WTC11 (cell line): ENCODE measurements around the gene TBL1X. TPM values are rescaled to one million over a fixed set of nuclear protein-coding genes. Genes with fewer than 3 reads are reported as not detected.

Experiments
- ATAC-seq: fragments of 200-7000 bp; cut with Tn5 transposase; 2 replicates; pipeline ENCODE4 v1.10.0; 2021; ENCODE audit warnings: mild to moderate bottlenecking, moderate library complexity
- CTCF ChIA-PET: fragments of 300-600 bp; sonication (Branson Sonifier 250); formaldehyde crosslinking; loops from one replicate; lab custom pipeline; 2021; ENCODE audit warnings: antibody characterized with exemption; lab: Charles Lee
- POLR2A ChIA-PET: fragments of 350-600 bp; sonication (Branson Sonifier 250); formaldehyde crosslinking; loops from one replicate; lab custom pipeline; 2021; ENCODE audit warnings: antibody characterized with exemption; lab: Charles Lee
- DNase-seq: peaks from one replicate; pipeline ENCODE4 v3.0.0; 2021; ENCODE audit warnings: low spot score
- H3K27ac Mint-ChIP-seq: 2 replicates; pipeline ENCODE4 v1.8.0; 2021; ENCODE audit warnings: mixed read lengths
- H3K27me3 Mint-ChIP-seq: 2 replicates; pipeline ENCODE4 v1.8.0; 2021; ENCODE audit warnings: low read depth, mild to moderate bottlenecking, moderate library complexity, mixed read lengths
- H3K36me3 Mint-ChIP-seq: 2 replicates; pipeline ENCODE4 v1.8.0; 2021; ENCODE audit warnings: mixed read lengths
- H3K4me1 Mint-ChIP-seq: 2 replicates; pipeline ENCODE4 v1.8.0; 2022; ENCODE audit warnings: mixed read lengths
- H3K4me3 Mint-ChIP-seq: 2 replicates; pipeline ENCODE4 v1.8.0; 2021; ENCODE audit warnings: mild to moderate bottlenecking, moderate library complexity, mixed read lengths
- H3K9me3 Mint-ChIP-seq: 2 replicates; pipeline ENCODE4 v1.8.0; 2021; ENCODE audit warnings: mixed read lengths
- E2F1 ChIP-seq: sonication (generic); formaldehyde crosslinking; IDR thresholded peaks from 2 replicates; pipeline ENCODE4 v1.8.0; 2022; ENCODE audit warnings: mild to moderate bottlenecking, missing genetic modification reagents
- EMX1 ChIP-seq: fragments of 250-450 bp; sonication (Bioruptor Pico); IDR thresholded peaks from 2 replicates; pipeline ENCODE4 v1.8.0; 2021; ENCODE audit warnings: mild to moderate bottlenecking
- ERG ChIP-seq: fragments of 250-450 bp; sonication (Bioruptor Pico); IDR thresholded peaks from 2 replicates; pipeline ENCODE4 v1.8.0; 2021; ENCODE audit warnings: mild to moderate bottlenecking
- GABPB1 ChIP-seq: sonication (generic); formaldehyde crosslinking; IDR thresholded peaks from 2 replicates; pipeline ENCODE4 v1.8.1; 2023; ENCODE audit warnings: mild to moderate bottlenecking, missing genetic modification reagents
- HMGXB4 ChIP-seq: sonication (generic); formaldehyde crosslinking; IDR thresholded peaks from 2 replicates; pipeline ENCODE4 v1.8.1; 2023; ENCODE audit warnings: mild to moderate bottlenecking, moderate library complexity, missing genetic modification reagents
- JUN ChIP-seq: sonication (generic); formaldehyde crosslinking; IDR thresholded peaks from 2 replicates; pipeline ENCODE4 v1.8.0; 2023; ENCODE audit warnings: mild to moderate bottlenecking, missing genetic modification reagents
- MAX ChIP-seq: sonication (generic); formaldehyde crosslinking; IDR thresholded peaks from 2 replicates; pipeline ENCODE4 v1.8.0; 2022; ENCODE audit warnings: mild to moderate bottlenecking, missing genetic modification reagents
- MXD4 ChIP-seq: fragments of 250-450 bp; sonication (Bioruptor Pico); IDR thresholded peaks from 2 replicates; pipeline ENCODE4 v1.8.0; 2021; ENCODE audit warnings: mild to moderate bottlenecking, moderate library complexity, borderline replicate concordance
- NR2C2 ChIP-seq: sonication (generic); formaldehyde crosslinking; IDR thresholded peaks from 2 replicates; pipeline ENCODE4 v1.8.0; 2022; ENCODE audit warnings: mild to moderate bottlenecking, missing genetic modification reagents
- OVOL2 ChIP-seq: fragments of 250-450 bp; sonication (Bioruptor Pico); IDR thresholded peaks from 2 replicates; pipeline ENCODE4 v1.9.0; 2021; ENCODE audit warnings: mild to moderate bottlenecking, borderline replicate concordance
- RORB ChIP-seq: fragments of 250-450 bp; sonication (Bioruptor Pico); IDR thresholded peaks from 2 replicates; pipeline ENCODE4 v1.9.0; 2021; ENCODE audit warnings: mild to moderate bottlenecking
- SOX15 ChIP-seq: fragments of 250-450 bp; sonication (Bioruptor Pico); IDR thresholded peaks from 2 replicates; pipeline ENCODE4 v1.9.0; 2021; ENCODE audit warnings: mild to moderate bottlenecking
- STAT6 ChIP-seq: sonication (generic); formaldehyde crosslinking; conservative IDR thresholded peaks from 2 replicates; pipeline ENCODE4 v1.8.1; 2023; ENCODE audit warnings: mild to moderate bottlenecking, low read depth, missing genetic modification reagents, moderate library complexity
- TCF7 ChIP-seq: sonication (generic); formaldehyde crosslinking; IDR thresholded peaks from 2 replicates; pipeline ENCODE4 v1.8.0; 2022; ENCODE audit warnings: mild to moderate bottlenecking, low read depth, missing genetic modification reagents, moderate library complexity
- ZBTB43 ChIP-seq: sonication (generic); formaldehyde crosslinking; IDR thresholded peaks from 2 replicates; pipeline ENCODE4 v1.8.1; 2023; ENCODE audit warnings: mild to moderate bottlenecking, missing genetic modification reagents
- ZMAT4 ChIP-seq: fragments of 250-450 bp; sonication (Bioruptor Pico); IDR thresholded peaks from 2 replicates; pipeline ENCODE4 v1.9.0; 2021; ENCODE audit warnings: mild to moderate bottlenecking
- ZNF121 ChIP-seq: sonication (generic); formaldehyde crosslinking; IDR thresholded peaks from 2 replicates; pipeline ENCODE4 v1.8.0; 2023; ENCODE audit warnings: missing genetic modification reagents
- total RNA-seq: library from RNA; stranded (reverse); gene quantifications from 3 replicates; pipeline ENCODE4 v1.2.3, GENCODE V29; 2021

TBL1X gene
- total RNA-seq, 1 experiment from 2014 or later, result 27.7 TPM

- TF ChIP-seq ERG (no peak), MAX (CRISPR knock-in tag) (no peak)
- TF ChIP-seq, all 79 proteins: peak for 0
These were observed 322.2 kb downstream of the TBL1X start (continued) for GRCh38 chrX:9786798-9787635.

- POLR2A ChIA-PET, result no interaction called here
- H3K27ac Mint-ChIP-seq, result peak overlapping the region; percentile 84
- no peak for ATAC-seq
These were observed 324.1 kb downstream of the TBL1X start for GRCh38 chrX:9788911-9789310.

More at GRCh38 chrX:9788911-9789310, 324.1 kb downstream of the TBL1X start:
- CTCF ChIA-PET, result interaction anchor here (1.6 kb wide), 1 partner anchor 88 kb away, joined by 6 read pairs; no protein-coding TSS in a partner anchor
- H3K9me3 Mint-ChIP-seq, result no peaks in the 10 kb centered on the region
- 0 out of 2 replicates have a peak, but pooled peaks cover 5% of the 10 kb centered on the region for H3K27me3 Mint-ChIP-seq
- H3K4me3 Mint-ChIP-seq, result peak overlapping the region; percentile 86
- no peak for DNase-seq
- no peak for TF ChIP-seq GABPB1 (CRISPR knock-in tag)
- TF ChIP-seq HMGXB4 (CRISPR knock-in tag), result no peak
- TF ChIP-seq E2F1 (CRISPR knock-in tag), result no peak
- TF ChIP-seq ZBTB43, result no peak
- no peak for TF ChIP-seq STAT6
- no peak for TF ChIP-seq SOX15 (CRISPR knock-in tag)
- TF ChIP-seq RORB (CRISPR knock-in tag), result no peak
- no peak for TF ChIP-seq ZNF121 (CRISPR knock-in tag)
- no peak for TF ChIP-seq TCF7 (CRISPR knock-in tag)
- no peak for TF ChIP-seq JUN (CRISPR knock-in tag)
- TF ChIP-seq MXD4 (CRISPR knock-in tag), result no peak
- TF ChIP-seq ZMAT4 (CRISPR knock-in tag), result no peak
- TF ChIP-seq NR2C2 (CRISPR knock-in tag), result no peak
- no peak for TF ChIP-seq OVOL2
- TF ChIP-seq EMX1 (CRISPR knock-in tag), result no peak
- 0 out of 2 replicates have a peak, but pooled peaks cover 2% of the 10 kb centered on the region for H3K36me3 Mint-ChIP-seq
- H3K4me1 Mint-ChIP-seq, result peaks cover 42% of the 10 kb centered on the region
